ENCODE measurements around the gene NPTX2.

GRCh38 chr7:98646465-98646864, 29.4 kb downstream of the NPTX2 start:
- TF ChIP-seq EP300 (IDR thresholded peaks at IDR 0.05) (no peak), CTCF (IDR thresholded peaks at IDR 0.05) (no peak), POLR2A (IDR thresholded peaks at IDR 0.05) (no peak), POLR2AphosphoS5 (IDR thresholded peaks at IDR 0.05) (no peak)

Measured in gastroesophageal sphincter (tissue), 3 donors.